ENCODE data around the gene ATG12.

- TF ChIP-seq CTCF (IDR thresholded peaks at IDR 0.05; ENCODE audit: poor library complexity) (no peak), EZH2 (IDR thresholded peaks at IDR 0.05; ENCODE audit: borderline replicate concordance) (no peak), EZH2phosphoT487 (IDR thresholded peaks at IDR 0.05; ENCODE audit: low read depth, severe bottlenecking, unreplicated experiment) (no peak)
Measured at GRCh38 chr5:115811406-115811805, 30.0 kb downstream of the ATG12 start.

Data from hepatocyte (in vitro differentiated cells).